Ramos (cell line): Measurements from ENCODE around the gene CYP27C1.
"Not testable (repeated sequence)": the region's sequence is repeated elsewhere in the genome, so short reads cannot be mapped to it uniquely, and the experiment has no call there.

ENCODE experiments used
- in situ Hi-C: fragments of 300-500 bp; cut with MboI; formaldehyde crosslinking; loops from one replicate; pipeline ENCODE4 v1.14.3; 2022; ENCODE audit warnings: low sequenced_read_pairs; ENCODE audit not compliant: unreplicated experiment

The CYP27C1 gene

DNA sequence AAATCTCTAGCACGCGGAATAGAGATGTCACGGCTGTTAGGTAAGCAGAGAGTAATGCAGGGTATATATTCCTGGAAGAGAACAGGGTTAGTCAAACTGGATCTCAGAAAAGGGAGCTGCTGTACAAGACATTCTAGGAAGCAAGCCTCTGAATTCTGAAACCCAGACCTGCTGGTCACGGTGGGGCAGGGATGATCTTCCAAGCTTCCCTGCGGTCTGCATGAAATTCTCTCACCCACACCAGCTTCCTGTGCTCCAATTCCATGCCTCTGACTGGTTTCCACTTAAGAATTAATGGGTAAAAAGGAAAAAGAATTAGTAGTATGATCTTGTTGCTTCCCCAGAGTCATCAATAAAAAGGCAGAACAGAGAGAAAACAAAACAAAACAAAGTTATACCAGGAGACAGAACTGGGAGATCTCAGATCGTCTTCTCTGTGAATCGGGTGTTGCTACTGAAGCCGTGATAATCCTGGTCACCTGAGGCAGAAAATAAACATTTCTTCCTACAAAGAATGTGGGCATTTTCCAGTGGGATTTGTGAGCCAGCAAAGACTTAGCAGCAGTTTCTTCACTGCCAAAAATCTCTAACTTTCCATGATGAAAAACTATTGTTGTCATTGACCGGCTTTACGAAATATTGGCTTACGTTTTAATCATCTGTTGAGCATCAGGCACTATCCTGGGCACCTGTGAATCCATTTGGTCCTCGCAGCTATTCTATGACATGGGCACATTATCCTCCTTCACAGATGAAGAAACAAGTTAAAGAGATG is 5.3 kb upstream of the CYP27C1 start:
- in situ Hi-C loops = no loop called here

DNA sequence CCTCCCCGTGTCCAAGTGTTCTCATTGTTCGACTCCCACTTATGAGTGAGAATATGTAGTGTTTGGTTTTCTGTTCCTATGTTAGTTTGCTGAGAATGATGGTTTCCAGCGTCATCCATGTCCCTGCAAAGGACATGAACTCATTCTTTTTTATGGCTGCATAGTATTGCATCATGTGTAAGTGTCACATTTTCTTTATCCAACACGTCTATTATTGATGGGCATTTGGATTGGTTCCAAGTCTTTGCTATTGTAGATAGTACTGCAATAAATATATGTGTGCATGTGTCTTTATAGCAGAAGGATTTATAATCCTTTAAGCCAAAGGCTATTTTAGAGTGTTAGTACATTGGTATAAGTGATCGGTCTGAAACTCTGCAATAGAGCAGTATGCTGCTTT is 4.0 kb upstream of the CYP27C1 start:
- in situ Hi-C loops = not testable (repeated sequence)

DNA sequence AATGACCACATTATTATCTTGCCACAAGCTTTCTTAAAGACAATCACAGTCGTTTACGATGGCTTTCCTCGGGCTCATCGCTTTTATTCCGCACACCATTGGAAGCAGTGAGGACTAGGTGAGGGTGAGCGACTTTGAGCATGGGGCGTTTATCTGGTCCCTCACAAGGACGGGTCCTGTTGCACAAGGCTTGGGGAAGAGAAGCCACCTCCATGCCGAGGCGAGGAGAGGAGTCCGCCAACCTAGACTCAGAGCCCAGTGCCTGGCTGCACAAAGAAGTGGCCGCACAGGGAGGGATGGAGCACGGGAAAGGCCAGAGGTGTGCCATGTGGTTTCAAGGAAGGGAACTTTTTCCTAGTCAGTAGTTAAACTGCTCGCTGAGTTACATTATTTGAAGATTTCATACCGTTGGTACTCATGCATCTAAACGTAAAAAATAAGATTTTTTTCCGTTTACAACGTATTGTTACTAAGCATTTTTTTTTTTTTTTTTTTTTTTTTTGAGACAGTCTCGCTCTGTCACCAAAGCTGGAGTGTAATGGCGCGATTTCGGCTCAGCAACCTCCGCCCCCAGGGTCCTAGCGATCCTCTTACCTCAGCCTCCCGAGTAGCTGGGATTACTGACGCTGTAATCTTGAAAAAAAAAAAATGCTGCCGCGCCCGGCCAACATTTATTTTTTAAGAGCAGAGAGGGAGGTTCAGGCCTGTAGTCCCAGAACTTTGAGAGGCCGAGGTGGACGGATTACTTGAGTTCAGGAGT is 849 bp upstream of the CYP27C1 start:
- in situ Hi-C loops = no loop called here

DNA sequence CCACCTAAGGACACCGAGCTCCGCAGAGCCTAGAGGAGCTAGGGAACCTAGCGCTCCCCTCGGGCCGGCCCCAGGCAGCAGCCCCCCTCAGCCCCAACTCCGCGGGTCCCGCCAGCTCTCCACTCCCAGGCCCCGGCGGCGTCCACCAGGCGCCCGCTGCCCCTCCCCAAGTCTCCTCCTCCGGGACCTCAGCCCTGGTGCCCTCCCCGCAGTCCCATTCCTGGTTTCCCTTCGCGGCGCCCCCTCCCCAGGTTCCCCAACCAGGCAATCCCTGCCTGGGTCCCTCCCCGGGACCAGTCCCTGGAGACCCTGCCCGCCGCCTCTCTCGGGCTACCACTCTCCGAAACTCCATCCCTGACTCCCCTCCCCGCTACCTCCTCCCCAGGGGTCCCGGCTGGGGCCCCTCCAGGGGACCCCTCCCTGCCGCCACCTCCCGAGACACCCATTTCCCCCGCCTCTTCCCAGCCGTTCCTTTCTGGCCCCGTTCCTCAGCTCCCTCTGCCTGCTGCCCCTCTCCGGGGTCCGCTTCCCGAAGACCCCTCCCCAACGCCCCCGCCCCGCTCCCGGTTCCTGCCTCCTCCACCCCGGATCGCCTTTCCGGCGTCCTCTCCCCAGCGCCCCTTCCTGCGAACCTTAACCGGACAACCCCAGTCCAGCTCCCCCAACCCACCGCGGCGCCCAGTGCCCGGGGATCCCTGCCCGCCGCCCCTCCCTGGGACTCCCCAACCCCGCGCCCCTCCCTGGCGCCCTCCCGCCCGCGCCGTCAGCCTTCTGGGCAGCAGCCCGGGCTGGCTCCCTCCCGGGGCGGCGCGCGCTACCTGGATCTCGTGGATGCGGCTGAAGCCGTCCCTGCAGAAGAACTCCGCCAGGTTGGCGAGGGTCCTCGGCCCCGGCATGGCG is 678 bp downstream of the CYP27C1 start:
- in situ Hi-C loops = no loop called here

DNA sequence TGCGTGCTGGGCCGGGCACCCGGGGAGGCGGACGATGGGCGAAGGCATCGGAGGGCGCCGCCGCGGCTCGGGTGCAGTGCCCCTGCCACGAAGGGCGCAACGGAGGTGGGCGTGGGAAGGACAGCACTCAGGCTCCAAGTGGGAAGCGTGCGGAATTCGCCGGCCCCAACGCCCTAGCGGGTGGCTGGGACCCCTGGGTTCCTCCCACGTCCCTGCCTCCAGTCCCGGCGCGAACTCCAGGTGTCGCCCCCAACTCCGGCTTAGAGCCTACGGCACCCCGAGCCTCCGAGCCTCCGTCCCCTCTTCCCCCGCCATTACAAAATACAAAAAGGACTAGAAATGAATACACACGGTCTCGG is 1.3 kb downstream of the CYP27C1 start:
- in situ Hi-C loops = no loop called here

DNA sequence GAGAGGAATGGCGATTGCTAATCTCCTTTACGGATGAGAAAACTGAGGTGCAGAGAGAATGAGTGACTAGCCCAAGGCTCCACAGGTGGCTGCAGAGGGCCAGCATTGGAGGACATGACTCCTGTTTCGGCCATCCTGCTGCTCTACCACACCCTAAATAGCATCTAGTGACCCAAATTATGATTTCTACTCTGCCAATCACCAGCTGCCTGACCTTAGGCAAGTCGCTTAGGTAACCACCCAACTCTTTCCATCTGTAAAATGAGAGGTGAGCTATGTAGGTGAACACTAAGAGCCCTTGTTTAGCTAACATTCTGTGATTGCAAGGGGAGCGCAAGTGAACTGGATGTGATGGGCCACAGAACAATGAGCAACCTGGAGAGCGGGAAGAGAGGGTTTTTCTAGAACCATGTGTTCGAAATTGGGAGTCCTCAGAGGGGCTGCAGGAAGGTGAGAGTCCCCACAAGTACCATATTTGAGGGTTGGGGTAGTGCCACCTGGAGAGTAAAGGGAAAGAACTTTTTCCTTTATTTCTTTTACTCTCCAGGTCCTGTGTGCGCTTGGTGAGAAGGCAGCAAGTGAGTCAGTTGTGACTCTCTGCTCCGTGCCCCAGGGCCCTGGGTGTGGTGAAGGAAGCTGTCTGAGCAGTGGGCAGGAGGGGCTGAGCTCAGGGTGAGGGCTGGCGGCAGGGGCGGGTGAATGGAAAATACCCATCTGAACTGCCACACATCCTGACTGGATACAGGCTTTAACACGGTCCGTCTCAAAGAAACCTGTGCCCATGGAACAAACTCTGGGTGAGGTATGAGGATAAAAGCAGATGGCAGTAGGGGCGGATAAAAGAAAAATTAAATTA is 2.4 kb downstream of the CYP27C1 start:
- in situ Hi-C loops = no loop called here

DNA sequence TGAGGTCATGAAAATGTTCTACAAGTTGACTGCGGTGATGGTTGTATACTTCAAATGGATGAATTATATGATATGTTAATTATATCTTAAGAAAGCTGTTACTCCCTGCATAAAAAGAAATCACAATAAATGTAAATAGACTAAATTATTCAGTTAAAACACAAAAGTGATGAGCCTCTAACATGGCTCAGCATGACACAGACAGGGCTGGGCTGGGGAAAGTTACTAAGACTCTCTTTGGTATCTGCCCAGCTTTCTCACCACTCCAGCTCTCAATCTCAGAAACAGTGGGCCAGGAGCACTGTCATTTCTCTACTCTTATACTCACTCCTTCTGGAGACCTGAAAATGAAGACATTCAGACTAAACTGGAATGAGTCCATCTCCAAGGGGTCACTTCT is 3.5 kb downstream of the CYP27C1 start:
- in situ Hi-C loops = no loop called here

DNA sequence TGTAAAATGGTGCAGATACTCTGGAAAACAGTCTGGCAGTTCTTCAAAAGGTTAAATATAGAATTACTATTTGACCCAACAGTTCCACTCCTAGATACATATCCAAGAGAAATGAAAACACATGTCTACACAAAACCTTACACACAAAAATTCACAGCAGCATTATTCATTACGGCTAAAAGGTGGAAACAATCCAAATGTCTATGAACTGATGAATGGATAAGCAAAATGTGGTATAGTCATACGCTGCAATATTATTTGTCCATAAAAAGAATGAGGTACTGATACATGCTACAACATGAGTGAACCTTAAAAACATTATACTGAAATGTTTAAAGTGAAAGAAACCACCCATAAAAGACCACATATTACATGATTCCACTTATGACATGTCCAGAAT is 4.0 kb downstream of the CYP27C1 start:
- in situ Hi-C loops = no loop called here

DNA sequence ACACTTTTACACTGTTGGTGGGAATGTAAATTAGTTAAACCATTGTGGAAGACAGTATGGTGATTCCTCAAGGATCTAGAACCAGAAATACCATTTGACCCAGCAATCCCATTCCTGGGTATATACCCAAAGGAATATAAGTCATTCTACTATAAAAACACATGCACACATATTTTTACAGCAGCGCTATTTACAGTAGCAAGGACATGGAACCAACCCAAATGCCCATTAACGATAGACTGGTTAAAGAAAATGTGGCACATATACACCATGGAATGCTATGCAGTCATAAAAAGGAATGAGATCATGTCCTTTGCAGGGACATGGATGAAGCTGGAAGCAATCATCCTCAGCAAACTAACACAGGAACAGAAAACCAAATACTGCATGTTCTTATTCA is 5.9 kb downstream of the CYP27C1 start:
- in situ Hi-C loops = not testable (repeated sequence)

DNA sequence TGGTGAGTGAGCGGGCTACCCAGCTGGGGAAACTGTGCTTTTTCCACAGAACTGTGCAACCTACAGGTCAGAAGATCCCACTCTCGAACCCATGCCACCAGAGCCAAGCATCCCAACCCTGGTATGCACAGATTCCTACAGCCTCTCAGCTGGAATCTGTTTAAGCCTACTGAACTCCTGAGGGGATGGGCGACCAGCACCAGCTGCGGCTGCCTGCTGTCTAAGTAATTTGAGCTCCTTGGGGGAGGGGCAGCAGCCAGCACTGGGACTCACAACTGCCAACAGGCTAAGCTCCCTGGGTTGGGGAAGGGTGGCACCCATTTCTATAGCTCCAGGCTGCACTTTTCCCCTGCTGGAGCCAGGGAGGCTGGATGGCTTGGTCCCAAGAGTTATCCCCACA is 11.8 kb downstream of the CYP27C1 start:
- in situ Hi-C loops = no loop called here

DNA sequence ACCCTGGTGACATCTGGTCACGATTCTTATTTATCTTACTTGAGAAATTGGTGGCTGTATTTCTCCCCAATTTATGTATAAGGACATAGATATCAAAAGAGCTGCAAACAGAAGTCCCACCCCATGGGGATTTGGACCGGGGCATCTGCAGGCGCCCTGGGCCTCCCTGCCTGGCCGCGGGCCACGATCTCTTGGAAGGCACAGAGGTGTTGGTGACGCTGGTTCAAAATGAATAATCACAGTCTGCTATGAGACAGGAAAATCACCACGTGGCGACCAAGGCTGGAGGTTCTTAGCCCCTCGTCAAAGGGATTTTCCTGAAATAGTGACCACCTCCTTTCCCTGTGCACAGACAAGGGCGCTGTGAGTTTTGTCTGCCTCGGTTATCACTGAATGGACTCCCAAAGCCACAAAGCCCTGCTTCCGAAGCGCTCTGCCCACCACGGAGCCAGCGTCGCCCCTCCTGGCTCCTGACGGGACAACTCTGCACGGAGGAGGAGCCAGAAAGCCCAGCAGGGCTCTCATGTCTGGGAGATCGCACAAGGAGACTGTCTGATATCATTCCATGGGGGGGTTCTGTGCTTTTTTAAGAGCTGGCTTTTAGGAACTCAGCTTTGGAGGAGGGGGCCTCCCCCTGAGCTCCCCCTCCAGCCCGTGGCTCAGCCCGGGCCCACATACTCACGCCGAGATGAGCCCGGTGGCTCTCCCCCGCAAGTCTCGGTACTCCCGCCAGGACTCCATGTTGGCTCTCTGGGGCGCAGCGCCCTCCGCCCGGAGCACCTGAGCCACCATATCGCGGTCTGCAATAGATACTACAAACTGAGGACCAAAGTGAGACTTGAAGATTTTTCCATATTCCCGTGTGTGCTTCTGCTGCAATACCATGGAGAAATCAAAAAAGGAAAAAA is 14.6 kb downstream of the CYP27C1 start:
- in situ Hi-C loops = no loop called here

DNA sequence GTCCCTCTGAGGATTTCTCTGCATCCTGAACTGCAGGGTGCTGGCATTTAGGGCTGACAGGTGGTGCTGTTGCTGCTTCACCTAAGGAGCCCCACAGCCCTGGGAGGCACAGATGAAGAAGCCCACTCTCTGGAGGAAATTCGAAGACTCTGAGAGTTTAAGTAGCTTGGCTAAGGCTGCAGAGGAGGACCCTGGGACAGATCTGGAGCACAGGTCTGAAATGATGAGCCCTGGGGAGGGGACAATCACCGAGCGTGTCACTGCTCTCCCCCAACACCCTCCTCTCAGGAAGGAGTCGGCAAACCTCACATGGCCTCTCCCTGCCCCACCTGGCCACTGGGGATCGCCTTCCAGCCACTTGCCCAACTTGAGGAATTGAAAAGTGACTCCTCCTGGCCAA is 18.6 kb downstream of the CYP27C1 start:
- in situ Hi-C loops = no loop called here

DNA sequence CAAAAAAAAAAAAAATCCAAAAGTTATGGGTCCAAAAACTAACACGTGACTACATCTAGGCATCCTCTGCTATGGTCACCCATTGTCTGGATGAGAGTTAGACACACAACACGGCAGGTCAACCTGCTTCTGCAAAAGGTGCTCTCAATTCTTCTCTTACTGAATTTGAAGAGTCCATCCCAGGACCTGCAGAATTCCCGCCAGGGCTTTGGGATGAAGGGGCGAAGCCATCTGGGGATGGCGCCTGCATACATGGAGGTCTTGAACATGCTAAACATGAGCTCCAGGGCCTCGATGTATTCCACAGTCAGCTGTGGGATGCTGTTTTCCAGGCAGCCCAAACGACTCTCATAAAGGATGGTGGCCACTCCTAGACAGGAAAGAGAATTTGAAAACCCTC is 19.1 kb downstream of the CYP27C1 start:
- in situ Hi-C loops = no loop called here

DNA sequence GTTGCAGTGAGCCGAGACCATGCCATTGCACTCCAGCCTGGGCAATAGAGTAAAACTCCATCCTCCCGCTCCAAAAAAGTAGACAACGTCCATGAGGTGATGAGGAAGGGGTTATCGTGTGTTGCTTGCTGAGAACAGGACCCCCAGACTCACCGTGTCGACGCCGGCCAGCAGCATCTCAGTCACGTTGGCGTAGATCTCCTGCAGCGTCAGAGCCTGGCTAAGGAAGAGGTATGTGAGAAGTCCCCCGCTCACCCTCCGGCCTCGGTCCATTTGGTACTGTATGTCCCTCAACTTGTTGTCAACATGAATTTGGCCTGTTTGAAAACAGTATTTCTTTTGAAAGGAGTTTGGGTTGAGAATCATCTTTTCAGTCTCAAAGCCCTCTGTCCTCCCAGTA is 20.9 kb downstream of the CYP27C1 start:
- in situ Hi-C loops = loop anchor here (10.0 kb wide), 1 partner anchor 276 kb away; no protein-coding TSS in a partner anchor

DNA sequence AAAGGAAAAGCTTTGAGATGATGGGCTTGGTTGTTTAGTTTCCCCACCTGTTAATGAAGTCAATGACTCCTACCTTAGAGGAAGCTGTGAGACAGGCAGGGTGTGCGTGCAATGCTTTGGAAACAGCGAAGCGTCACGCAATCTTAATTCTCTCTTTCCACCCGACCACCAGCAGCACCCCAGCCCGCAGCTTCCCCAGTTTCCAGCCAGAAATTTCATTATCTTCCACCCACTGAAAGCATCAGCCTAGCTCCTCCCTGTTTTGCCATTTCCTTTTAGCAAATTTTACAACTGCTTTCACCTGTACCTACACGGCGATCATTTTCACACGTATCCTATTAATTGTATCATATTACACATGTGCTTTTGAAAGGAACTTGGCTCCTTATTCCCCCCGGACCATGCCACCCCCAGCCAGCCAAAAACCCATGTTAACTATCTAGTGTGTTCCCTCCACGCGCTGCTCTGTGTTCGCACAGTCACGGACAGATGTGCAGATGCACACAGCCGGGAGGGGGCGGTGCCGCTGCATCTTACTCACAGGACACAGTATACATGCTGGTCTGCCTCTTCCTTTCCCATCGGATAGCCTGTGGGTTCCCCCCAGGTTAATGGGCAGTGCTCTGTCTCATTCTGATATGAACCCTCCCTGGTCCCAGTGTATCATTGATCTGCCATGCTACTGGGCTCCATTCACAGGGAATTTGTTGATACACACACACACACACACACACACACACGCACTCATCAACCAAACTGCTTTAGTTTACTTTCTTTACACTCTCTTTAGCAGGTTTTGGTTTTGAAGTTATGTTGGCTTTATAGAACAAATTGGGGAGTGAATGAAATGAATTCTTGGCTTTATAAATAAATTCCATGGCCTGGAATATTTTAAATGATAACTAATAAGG is 22.4 kb downstream of the CYP27C1 start:
- in situ Hi-C loops = loop anchor here (10.0 kb wide), 1 partner anchor 277 kb away; no protein-coding TSS in a partner anchor

DNA sequence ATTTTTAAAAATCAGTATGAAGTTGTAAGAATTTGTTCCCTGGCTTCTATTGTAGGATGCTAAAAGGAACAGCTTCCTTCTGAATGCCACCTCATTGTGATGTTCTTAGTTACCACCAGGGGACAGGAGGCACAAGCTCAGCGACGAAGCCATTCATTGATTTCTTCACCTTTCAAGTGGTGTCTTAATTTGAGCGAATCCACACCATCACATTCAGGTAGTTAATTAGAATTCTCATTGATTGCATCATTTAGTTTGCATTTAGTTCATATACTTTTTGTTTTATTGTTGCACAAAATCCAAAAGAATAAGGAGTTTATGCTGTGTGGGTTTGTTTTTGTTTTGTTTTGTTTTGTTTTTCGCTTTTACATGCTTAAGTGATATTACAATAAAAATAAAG is 23.1 kb downstream of the CYP27C1 start:
- in situ Hi-C loops = loop anchor here (10.0 kb wide), 1 partner anchor 278 kb away; no protein-coding TSS in a partner anchor

DNA sequence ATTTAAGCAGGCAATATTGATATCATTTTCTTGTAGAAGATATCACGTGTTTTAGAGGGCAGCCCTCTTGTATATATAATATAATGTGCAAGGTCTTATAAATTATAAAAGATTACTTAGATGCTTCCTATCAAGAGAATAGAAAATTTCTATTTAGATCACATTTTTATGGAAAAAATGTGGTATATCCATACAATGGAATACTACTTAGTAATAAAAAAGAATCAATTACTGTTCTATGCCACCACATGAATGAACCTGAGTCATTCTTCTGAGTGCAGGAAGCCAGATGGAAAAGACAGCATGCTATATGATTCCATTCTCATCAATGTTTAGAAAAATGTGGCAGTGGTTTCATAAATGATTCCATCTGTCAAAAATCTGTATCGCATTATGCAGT is 23.6 kb downstream of the CYP27C1 start:
- in situ Hi-C loops = loop anchor here (10.0 kb wide), 1 partner anchor 278 kb away; no protein-coding TSS in a partner anchor
